Uterus (tissue), 4 donors: ENCODE results near the gene EXOC6. TPM values are rescaled to one million over a fixed set of nuclear protein-coding genes. Genes with fewer than 3 reads are reported as not detected.

Source experiments
- DNase-seq, 2 donors: peaks; one replicate each; pipeline ENCODE4 v3.0.0-alpha.2; 2019 to 2020
- H3K27ac ChIP-seq, 2 donors: fragments of 200-600 bp; sonication (generic); 1 replicate in 1 of 2; 2 replicates in 1 of 2; pipeline ENCODE4 v1.5.1; 2016 to 2018
- H3K27me3 ChIP-seq, 2 donors: fragments of 200-600 bp; sonication (generic); one replicate each; pipeline ENCODE4 v1.5.1; 2018 to 2019; ENCODE audit warnings: control low read depth in 1 of 2
- H3K36me3 ChIP-seq, 2 donors: fragments of 200-600 bp; sonication (generic); one replicate each; pipeline ENCODE4 v1.5.1; 2019; ENCODE audit warnings: control low read depth in 1 of 2
- H3K4me1 ChIP-seq, 2 donors: fragments of 200-600 bp; sonication (generic); one replicate each; pipeline ENCODE4 v1.5.1; 2018 to 2019; ENCODE audit warnings: control low read depth in 1 of 2
- H3K4me3 ChIP-seq, 2 donors: fragments of 200-600 bp; sonication (generic); 1 replicate in 1 of 2; 2 replicates in 1 of 2; pipeline ENCODE4 v1.5.1; 2018 to 2019; ENCODE audit warnings: mild to moderate bottlenecking in 1 of 2
- H3K9me3 ChIP-seq, 2 donors: fragments of 200-600 bp; sonication (generic); one replicate each; pipeline ENCODE4 v1.5.1; 2019; ENCODE audit warnings: control low read depth in 1 of 2
- POLR2A ChIP-seq, 2 donors: fragments of 450-650 bp; IDR thresholded peaks; one replicate each; pipeline ENCODE4 v1.6.1; 2016; ENCODE audit warnings: antibody characterized with exemption in 2 of 2, mild to moderate bottlenecking in 1 of 2, moderate library complexity in 1 of 2
- intact Hi-C: fragments of 100-400 bp; cut with DNase I; formaldehyde crosslinking; loops from one replicate; pipeline ENCODE4 v1.15.1; 2023; ENCODE audit warnings: low total_unique reads
- total RNA-seq, 4 donors: library from RNA; depleted of rRNA in 3 of 4; stranded (reverse); fragments of >200 nt in 3 of 4; gene quantifications; one replicate each; pipeline versions ENCODE4 v1.1.0 to v1.2.4, GENCODE V29; 2014 to 2023
- TF ChIP-seq, protein P1 (sequence below), 4 experiments: fragments of 200-600 bp in 2 of 4; fragments of 450-650 bp in 2 of 4; sonication (generic) in 2 of 4; IDR thresholded peaks; one replicate each; pipeline ENCODE4 v1.5.1; 2016 to 2019; ENCODE audit warnings: antibody characterized with exemption in 4 of 4, mild to moderate bottlenecking in 2 of 4, moderate library complexity in 1 of 4
- donor health status: DM: yes; HTN: yes; CAD: no.

The EXOC6 gene
- total RNA-seq, 4 donors from 2014 or later = 4.9 to 35.4 (median 20.2) TPM

DNA sequence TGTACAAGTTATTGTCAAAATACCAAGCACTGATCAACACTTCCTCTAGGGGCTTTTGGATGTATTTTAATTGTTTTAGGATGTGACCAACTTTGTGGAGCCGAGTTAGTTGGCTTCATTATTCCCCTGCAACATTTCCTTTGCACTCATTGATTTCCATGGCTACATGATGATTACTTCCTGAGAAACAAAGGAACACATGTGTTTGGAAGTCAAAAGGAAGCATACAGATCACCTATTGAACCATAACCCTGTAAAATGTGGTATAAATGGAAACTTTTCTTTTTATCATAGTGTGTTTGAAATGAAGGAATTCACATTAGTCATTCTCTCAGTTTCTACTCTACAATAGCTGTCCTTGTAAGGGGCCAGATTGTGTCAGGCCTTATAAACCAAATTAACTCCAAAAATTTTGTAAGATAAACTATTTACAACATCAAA is 32.2 kb upstream of the EXOC6 start:
- Histone ChIP-seq H3K9me3 (no peaks in the 10 kb centered on the region), H3K27me3 (no peaks in the 10 kb centered on the region), H3K27ac (no peak overlapping the region), H3K4me3 (no peak overlapping the region), H3K36me3 (no peaks in the 10 kb centered on the region), H3K4me1 (no peaks in the 10 kb centered on the region)
- TF ChIP-seq, protein P1, sequence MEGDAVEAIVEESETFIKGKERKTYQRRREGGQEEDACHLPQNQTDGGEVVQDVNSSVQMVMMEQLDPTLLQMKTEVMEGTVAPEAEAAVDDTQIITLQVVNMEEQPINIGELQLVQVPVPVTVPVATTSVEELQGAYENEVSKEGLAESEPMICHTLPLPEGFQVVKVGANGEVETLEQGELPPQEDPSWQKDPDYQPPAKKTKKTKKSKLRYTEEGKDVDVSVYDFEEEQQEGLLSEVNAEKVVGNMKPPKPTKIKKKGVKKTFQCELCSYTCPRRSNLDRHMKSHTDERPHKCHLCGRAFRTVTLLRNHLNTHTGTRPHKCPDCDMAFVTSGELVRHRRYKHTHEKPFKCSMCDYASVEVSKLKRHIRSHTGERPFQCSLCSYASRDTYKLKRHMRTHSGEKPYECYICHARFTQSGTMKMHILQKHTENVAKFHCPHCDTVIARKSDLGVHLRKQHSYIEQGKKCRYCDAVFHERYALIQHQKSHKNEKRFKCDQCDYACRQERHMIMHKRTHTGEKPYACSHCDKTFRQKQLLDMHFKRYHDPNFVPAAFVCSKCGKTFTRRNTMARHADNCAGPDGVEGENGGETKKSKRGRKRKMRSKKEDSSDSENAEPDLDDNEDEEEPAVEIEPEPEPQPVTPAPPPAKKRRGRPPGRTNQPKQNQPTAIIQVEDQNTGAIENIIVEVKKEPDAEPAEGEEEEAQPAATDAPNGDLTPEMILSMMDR (IDR thresholded peaks at IDR 0.05) = no peak
- no peak for TF ChIP-seq POLR2A (IDR thresholded peaks at IDR 0.05)
- no peak for DNase-seq
- intact Hi-C loops = no loop called here

DNA sequence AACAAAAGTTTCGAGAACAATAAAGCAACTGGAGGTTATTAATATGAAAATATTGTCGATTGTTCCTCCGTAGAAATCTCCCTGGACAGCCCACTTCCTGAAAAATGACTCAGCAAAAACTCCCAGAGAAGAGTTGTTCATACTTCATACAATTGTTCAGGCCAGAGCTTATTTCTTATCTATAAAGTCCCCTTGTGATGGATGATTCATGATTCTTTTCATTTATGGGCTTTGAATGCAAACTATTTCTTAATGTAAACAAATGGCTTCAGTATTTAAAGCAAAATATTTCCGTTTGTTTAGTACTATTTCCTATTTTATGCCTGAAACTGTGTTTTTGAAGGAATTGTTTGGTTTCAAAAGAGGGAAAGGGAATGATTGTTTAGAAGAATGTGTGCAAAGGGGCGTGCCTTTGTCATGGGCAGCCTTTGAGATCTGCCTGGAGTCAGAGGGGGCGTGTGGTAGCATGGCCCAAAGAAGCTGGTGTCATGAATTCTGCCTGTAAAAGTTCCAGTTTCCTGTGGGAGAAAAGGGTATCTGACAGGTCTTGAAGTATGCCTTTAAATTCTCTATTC is 26.2 kb upstream of the EXOC6 start:
- no peak for DNase-seq
- no peaks in the 10 kb centered on the region for H3K4me1 ChIP-seq
- peak overlapping the region in 1 of 2 donors; percentile 32 for H3K27ac ChIP-seq
- no peak overlapping the region for H3K4me3 ChIP-seq
- no peaks in the 10 kb centered on the region for H3K36me3 ChIP-seq
- TF ChIP-seq, protein P1 (IDR thresholded peaks at IDR 0.05) = no peak
- no peak for TF ChIP-seq POLR2A (IDR thresholded peaks at IDR 0.05)
- H3K9me3 ChIP-seq = no peaks in the 10 kb centered on the region
- H3K27me3 ChIP-seq = no peaks in the 10 kb centered on the region
- intact Hi-C loops = no loop called here

DNA sequence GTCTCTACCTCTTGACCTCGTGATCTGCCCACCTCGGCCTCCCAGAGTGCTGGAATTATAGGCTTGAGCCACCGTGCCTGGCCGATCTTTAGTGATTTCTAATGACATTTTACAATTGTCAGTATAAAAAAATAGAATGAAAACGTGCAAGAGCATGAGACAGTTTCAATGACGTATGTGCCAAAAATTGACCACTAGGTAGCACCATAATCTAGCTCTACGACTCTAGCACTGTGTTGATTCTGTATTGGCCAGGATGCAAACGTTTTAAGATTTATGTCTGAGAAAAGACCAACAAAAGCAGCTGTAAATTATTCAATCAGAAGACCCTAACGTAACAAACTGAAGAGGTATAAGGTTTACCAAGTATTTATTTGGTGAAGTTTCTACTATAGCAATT is 25.4 kb upstream of the EXOC6 start:
- Histone ChIP-seq H3K27ac (no peak overlapping the region), H3K27me3 (no peaks in the 10 kb centered on the region), H3K4me1 (no peaks in the 10 kb centered on the region), H3K9me3 (no peaks in the 10 kb centered on the region), H3K4me3 (no peak overlapping the region), H3K36me3 (no peaks in the 10 kb centered on the region)
- intact Hi-C loops = no loop called here
- no peak for DNase-seq
- TF ChIP-seq POLR2A (IDR thresholded peaks at IDR 0.05) = no peak
- TF ChIP-seq, protein P1 (IDR thresholded peaks at IDR 0.05) = no peak

DNA sequence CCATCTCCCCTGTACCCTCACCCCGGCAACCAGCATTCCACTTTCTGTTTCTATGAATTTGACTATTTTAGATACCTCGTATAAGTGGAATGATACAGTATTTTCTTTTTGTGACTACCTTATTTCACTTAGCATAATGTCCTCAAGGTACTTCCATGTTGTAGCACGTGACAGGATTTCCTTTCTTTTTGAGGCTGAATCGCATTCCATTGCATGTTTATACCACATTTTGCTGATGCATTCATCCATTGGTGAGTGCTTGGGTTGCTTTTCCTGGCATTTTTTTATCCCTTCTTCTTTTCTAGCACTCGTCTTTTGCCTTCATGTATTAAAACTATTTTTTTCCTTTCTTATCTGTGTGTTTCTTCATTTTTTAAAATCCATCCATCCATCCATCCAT is 22.3 kb upstream of the EXOC6 start:
- TF ChIP-seq, protein P1 (IDR thresholded peaks at IDR 0.05) = no peak
- no peak for TF ChIP-seq POLR2A (IDR thresholded peaks at IDR 0.05)
- Histone ChIP-seq H3K9me3 (no peaks in the 10 kb centered on the region), H3K36me3 (no peaks in the 10 kb centered on the region), H3K27me3 (no peaks in the 10 kb centered on the region), H3K27ac (no peak overlapping the region), H3K4me3 (no peak overlapping the region), H3K4me1 (no peaks in the 10 kb centered on the region)
- intact Hi-C loops = no loop called here
- DNase-seq = no peak

DNA sequence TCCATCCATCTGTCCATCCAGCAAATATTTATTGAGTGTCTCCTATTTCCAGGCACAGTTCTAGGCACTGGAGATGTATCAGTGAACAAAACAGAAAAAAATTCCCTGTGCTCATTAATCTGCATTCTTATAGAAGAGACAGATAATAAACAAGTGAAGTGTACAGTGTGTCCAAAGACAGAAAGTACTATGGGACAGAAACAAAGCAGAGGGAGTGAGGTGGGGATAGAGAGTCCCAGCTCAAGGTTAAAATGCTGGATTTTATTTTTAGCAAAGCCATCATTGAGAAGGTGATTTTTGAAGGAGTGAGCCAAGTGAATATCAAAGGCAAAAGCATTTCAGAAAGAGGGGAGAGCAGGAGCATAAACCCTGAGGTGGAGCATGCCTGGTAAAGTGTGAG is 21.8 kb upstream of the EXOC6 start:
- no peak overlapping the region for H3K4me3 ChIP-seq
- TF ChIP-seq, protein P1 (IDR thresholded peaks at IDR 0.05) = no peak
- TF ChIP-seq POLR2A (IDR thresholded peaks at IDR 0.05) = no peak
- intact Hi-C loops = no loop called here
- no peaks in the 10 kb centered on the region for H3K27me3 ChIP-seq
- no peaks in the 10 kb centered on the region for H3K4me1 ChIP-seq
- no peaks in the 10 kb centered on the region for H3K9me3 ChIP-seq
- DNase-seq = no peak
- no peak overlapping the region for H3K27ac ChIP-seq
- no peaks in the 10 kb centered on the region for H3K36me3 ChIP-seq
